HG03060 (cell line): ENCODE data around the gene ERI2.
"Not testable (repeated sequence)": the region's sequence is repeated elsewhere in the genome, so short reads cannot be mapped to it uniquely, and the experiment has no call there.

Experiments used
- ATAC-seq: cut with Tn5 transposase; IDR thresholded peaks from one replicate; pipeline ENCODE4 v1.9.1; 2021; ENCODE audit warnings: low read depth, moderate number of reproducible peaks; ENCODE audit not compliant: unreplicated experiment

The ERI2 gene

GRCh38 chr16:20818929-20819585, 12.8 kb upstream of the ERI2 start:
- no peak for ATAC-seq

GRCh38 chr16:20814784-20815183, 8.5 kb upstream of the ERI2 start:
- no peak for ATAC-seq

- no peak for ATAC-seq
Measured at GRCh38 chr16:20812510-20812909, 6.2 kb upstream of the ERI2 start.

GRCh38 chr16:20811889-20812439, 5.7 kb upstream of the ERI2 start:
- ATAC-seq, result no peak

GRCh38 chr16:20807862-20808261, 1.6 kb upstream of the ERI2 start:
- no peak for ATAC-seq

GRCh38 chr16:20805684-20806167, 546 bp downstream of the ERI2 start:
- not testable (repeated sequence) for ATAC-seq

- no peak for ATAC-seq
Measured at GRCh38 chr16:20803561-20804214, 2.6 kb downstream of the ERI2 start.

GRCh38 chr16:20803192-20803560, 3.1 kb downstream of the ERI2 start:
- ATAC-seq, result no peak

GRCh38 chr16:20801278-20801677, 5.0 kb downstream of the ERI2 start:
- no peak for ATAC-seq

- ATAC-seq, result no peak
Measured at GRCh38 chr16:20799599-20799998, 6.7 kb downstream of the ERI2 start.

GRCh38 chr16:20798364-20798763, 7.9 kb downstream of the ERI2 start:
- ATAC-seq, result no peak

- no peak for ATAC-seq
Measured at GRCh38 chr16:20791923-20792612, 14.2 kb downstream of the ERI2 start.

GRCh38 chr16:20789130-20789529, 17.1 kb downstream of the ERI2 start:
- no peak for ATAC-seq

GRCh38 chr16:20784204-20784603, 22.1 kb downstream of the ERI2 start:
- ATAC-seq, result no peak

- ATAC-seq, result no peak
Measured at GRCh38 chr16:20782470-20782869, 23.8 kb downstream of the ERI2 start.

- ATAC-seq, result no peak
Measured at GRCh38 chr16:20781697-20782096, 24.6 kb downstream of the ERI2 start.

- ATAC-seq, result no peak
Measured at GRCh38 chr16:20774703-20775362, 31.4 kb downstream of the ERI2 start.

GRCh38 chr16:20773679-20774078, 32.6 kb downstream of the ERI2 start:
- no peak for ATAC-seq

- ATAC-seq, result no peak
Measured at GRCh38 chr16:20768818-20769217, 37.5 kb downstream of the ERI2 start.

GRCh38 chr16:20768121-20768520, 38.2 kb downstream of the ERI2 start:
- ATAC-seq, result no peak

GRCh38 chr16:20767577-20767976, 38.7 kb downstream of the ERI2 start:
- no peak for ATAC-seq
